NCI-H2171 (cell line): ENCODE results near the gene SIRPG.
A peak's percentile ranks its signal among the peaks of the same experiment; 100 is the strongest.
"Not testable (repeated sequence)": the region's sequence is repeated elsewhere in the genome, so short reads cannot be mapped to it uniquely, and the experiment has no call there.

Source experiments
- DNase-seq: peaks from one replicate; lab custom pipeline; 2025; lab: John Stamatoyannopoulos, UW

The SIRPG gene

GRCh38 chr20:1671891-1672669 is 14.5 kb upstream of the SIRPG start:
- no peak for DNase-seq

DNA sequence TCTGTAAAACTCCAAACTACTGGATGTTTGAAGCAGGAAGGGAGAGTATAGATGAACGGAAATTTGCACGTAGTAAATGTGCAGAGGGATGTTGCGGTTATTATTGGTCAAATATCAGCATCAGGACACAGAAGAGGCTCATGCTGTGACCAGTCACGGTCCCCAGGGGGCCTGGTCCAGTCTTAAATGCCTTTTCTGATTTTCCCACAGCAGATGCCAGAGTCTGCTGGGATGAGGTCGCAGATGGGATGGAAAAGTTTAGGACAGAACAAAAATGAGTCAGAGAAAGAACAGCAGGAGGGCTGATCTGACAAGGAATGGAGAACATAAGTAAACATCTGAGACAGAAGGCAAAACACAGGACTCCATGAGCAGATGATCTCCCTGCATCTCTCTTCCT is 11.7 kb upstream of the SIRPG start:
- no peak for DNase-seq

GRCh38 chr20:1667502-1668085 is 10.0 kb upstream of the SIRPG start:
- DNase-seq: no peak

DNA sequence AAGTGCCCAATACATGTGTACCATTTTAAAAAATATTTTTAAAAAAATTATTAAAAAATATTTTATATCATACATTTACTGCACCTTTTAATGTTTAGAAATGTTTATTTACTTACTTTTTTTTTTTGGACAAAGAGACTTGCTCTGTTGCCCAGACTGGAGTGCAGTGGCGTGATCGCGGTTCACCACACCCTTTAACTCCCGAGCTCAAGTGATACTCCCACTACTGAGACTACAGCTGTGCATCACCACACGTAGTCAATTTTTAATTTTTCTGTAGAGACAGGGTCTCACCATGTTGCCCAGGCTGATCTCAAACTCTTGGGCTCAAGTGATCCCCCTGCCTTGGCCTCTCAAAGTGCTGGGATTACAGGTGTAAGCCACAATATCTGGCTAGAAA is 9.2 kb upstream of the SIRPG start:
- no peak for DNase-seq

GRCh38 chr20:1665345-1665744 is 7.8 kb upstream of the SIRPG start:
- no peak for DNase-seq

- no peak for DNase-seq
Observed at GRCh38 chr20:1664911-1665310, 7.3 kb upstream of the SIRPG start.

DNA sequence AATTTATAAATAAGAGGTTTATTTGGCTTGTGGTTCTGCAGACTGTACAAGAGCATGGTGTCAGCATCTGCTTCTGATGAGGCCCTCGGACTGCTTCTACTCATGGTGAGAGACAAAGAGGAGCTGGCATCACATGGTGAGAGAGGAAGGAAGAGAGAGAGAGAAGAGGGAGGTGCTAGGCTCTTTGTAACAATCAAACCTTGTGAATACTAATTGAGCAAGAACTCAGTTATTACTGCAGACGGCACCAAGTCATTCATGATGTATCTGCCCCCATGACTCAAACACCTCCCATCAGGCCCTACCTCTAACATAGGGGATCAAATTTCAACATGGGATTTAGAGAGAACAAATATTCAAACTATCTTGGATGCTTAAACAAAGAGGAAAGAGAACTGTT is 6.3 kb upstream of the SIRPG start:
- no peak for DNase-seq

- no peak for DNase-seq
Observed at GRCh38 chr20:1661542-1662299, 4.1 kb upstream of the SIRPG start.

DNA sequence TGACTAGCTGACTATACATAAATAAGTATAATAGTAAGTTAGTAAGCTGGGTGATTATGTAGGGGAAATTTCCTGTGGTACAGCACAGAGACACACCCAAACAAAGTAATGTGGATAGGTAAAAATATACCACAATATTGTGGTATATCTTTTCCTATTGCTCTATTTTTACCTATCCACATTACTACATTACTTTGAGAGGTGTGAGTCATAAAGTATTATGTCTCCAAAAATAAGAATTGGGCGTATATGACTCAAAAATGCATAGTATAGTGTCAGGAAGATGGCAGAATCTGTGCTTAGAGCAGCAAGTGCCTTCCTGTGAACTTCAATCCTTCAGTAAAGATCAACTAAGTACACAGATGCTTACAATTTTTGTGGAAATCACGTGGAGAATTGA is 2.7 kb upstream of the SIRPG start:
- DNase-seq: no peak

- no peak for DNase-seq
Observed at GRCh38 chr20:1656844-1657243, 735 bp downstream of the SIRPG start.

DNA sequence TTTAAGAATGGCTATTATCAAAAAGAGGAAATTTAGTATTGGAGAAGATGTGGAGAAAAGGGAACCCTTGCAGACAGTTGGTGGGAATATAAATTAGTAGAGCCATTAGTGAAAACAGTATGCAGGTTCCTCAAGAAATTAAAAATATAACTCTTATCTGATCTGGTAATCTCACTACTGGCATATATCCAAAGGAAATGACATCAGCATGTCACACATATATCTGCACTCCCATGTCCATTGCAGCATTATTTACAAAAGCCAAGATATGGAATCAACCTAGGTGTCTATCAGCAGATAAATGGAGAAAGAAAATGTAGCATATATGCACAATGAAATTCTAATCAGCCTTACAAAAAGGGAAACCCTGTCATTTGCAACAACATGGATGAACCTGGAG is 2.6 kb downstream of the SIRPG start:
- DNase-seq: no peak

- DNase-seq: no peak
Observed at GRCh38 chr20:1652960-1653359, 4.6 kb downstream of the SIRPG start.

DNA sequence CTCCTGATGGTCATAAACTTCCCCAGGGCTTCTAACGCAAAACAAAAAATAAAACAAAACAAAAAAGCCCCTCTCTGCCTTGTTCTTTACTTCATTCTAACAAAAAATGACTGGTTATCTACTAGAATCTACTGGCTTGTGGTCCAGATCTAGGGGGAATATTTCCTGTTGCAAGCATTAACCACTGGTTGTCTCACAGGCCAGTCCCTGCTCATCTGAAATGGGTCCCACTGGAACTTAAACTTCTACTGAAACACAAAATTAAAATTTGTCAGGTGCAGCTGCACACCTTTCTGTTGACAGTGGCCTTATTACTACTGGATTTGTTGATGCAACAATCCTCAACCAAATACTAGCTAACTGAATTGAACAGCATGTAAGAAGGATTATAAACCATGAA is 5.5 kb downstream of the SIRPG start:
- no peak for DNase-seq

DNA sequence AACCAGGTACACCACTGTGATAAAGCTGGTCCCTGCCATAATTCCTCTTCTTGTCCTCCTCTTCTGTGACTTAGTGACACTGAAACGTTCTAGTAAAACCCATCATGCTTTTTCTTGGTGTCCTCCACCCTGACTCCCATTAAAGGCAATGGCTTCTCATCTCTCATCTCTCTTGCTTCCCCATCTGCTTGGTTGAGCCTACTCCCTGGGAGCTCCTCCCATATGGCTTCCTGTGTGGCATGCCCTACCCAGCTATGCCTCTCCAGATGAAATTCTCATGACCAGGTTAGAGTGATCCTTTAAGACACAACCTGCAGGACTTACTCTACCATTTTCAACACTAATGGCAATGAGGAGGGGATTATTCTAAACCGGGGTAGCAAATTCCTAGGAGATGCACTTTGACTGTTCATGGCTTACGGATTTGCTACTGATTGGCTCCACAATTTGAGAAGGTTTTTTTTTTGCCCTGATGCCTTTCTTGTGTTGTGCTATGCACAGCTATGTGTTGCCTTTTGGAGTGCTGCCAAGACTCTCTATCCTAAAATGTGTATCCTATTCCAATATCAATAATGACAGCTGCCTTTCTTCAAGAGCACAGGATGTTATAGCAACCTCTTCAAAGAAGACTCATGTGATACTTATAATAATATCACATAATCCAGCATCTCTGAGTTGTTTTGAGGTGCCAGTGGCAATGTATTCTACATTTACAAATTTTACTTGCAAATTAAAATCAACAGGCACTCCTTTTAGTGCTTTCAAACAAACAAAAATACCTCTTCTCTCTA is 6.1 kb downstream of the SIRPG start:
- DNase-seq: peak; percentile 79

- no peak for DNase-seq
Observed at GRCh38 chr20:1648101-1648500, 9.5 kb downstream of the SIRPG start.

DNA sequence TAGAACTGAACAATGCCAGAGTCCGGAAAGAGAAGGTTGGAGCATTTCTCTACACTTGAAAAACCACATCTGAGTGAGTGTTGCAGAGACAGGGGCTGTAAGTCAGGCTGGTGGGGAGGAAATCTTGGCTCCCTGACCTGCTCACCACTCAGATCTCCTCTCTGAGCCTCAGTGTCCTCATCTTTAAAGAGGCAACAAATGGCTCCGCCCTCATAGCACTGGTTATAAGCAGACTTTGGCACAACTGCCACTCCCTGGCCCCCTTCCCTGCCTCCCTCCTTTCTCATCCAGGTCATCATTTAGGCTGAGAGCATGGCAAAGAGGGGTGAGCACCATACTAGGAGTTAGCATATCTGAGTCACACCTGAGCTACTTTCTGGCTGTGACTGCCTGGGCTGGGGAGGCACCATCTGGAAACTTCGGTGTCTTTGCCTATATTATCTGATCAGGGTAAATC is 10.6 kb downstream of the SIRPG start:
- DNase-seq: no peak

DNA sequence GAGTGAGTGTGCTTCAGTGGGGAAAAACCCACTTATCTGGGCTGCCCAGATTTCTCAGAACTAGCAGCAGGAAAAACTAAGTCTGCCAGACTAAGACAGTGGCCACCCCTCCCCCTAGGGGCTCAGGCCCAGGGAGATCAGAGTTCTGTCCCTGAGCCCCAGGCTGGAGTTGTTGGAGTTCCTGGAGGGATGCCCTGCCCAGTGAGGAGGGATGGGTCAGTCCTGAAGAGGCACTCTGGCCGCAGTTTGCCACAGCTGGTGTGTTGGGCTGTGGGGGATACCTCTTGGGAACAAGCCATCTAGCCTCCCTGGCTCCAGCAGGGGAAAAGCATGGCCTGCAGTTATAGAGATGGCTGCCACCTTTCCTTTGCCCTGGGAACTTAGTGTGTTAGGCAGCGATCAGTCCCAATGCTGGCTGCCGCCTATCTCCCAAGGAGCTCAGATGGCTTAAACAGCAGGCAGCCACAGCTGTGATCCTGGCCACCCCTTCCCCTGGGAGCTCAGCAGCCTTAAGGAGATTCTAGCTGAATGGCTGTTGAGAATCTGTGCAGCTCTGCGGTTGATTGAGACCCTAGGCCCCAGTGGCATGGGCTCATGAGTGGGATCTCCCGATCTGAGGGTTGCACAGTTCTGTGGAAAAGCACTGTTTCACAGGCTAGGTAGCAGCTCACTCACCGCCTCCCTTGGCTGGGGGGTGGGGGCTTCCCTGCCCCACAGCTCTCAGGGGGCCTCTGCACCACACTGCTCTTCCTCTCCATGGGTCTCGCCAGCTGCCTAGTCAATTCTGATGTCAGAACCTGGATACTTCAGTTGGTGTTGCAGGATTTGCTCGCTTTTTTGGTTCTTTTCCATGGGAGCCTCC is 13.2 kb downstream of the SIRPG start:
- DNase-seq: peak; percentile 13

GRCh38 chr20:1638643-1639042 is 18.9 kb downstream of the SIRPG start:
- not testable (repeated sequence) for DNase-seq

DNA sequence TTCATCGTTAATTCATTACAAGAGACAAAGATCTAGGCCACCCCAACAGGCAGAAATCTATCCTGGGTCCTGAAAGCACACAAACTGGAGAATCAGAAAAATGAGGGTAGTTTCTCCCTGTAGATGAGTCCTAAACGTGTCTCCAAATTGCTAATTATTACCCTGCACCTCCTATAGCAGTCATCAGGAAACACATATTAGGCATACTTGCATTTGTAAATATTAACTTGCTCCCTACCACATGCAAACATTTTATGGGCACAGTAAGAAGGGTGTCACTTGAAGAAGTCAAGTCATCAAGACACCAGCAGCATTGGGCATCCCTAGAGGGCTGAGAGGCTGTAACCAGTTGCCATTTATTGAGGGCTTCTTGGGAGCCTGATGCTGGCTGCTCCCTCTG is 19.8 kb downstream of the SIRPG start:
- DNase-seq: no peak

GRCh38 chr20:1637226-1637625 is 20.4 kb downstream of the SIRPG start:
- DNase-seq: no peak

- no peak for DNase-seq
Observed at GRCh38 chr20:1636621-1637020, 21.0 kb downstream of the SIRPG start.
